HepG2 (cell line): ENCODE results near the gene TOMM22. TPM values are rescaled to one million over a fixed set of nuclear protein-coding genes. Genes with fewer than 3 reads are reported as not detected.

Experiments
- CREB3 ChIP-seq: sonication (generic); formaldehyde crosslinking; IDR thresholded peaks from 2 replicates; pipeline ENCODE4 v1.5.0; 2020; ENCODE audit warnings: missing genetic modification reagents
- GATAD2A ChIP-seq: IDR thresholded peaks from 2 replicates; pipeline ENCODE4 v1.6.1; 2016
- IRX3 ChIP-seq: sonication (generic); formaldehyde crosslinking; IDR thresholded peaks from 2 replicates; pipeline ENCODE4 v1.8.1; 2023; ENCODE audit warnings: mild to moderate bottlenecking, low read depth, missing genetic modification reagents, borderline replicate concordance
- KLF13 ChIP-seq: sonication (generic); formaldehyde crosslinking; IDR thresholded peaks from 2 replicates; pipeline ENCODE4 v1.4.0; 2020; ENCODE audit warnings: mild to moderate bottlenecking, missing genetic modification reagents
- NCOA2 ChIP-seq: sonication (generic); formaldehyde crosslinking; IDR thresholded peaks from 2 replicates; pipeline ENCODE4 v1.8.0; 2022; ENCODE audit warnings: inconsistent platforms
- NR2C2 ChIP-seq: sonication (generic); formaldehyde crosslinking; IDR thresholded peaks from 2 replicates; pipeline ENCODE4 v1.4.0; 2020; ENCODE audit warnings: missing genetic modification reagents, mild to moderate bottlenecking, moderate library complexity, borderline replicate concordance
- NR2F2 ChIP-seq: IDR thresholded peaks from 2 replicates; pipeline ENCODE4 v1.6.1; 2012; ENCODE audit warnings: low read depth, inconsistent platforms, borderline replicate concordance
- PHF20 ChIP-seq: sonication (generic); formaldehyde crosslinking; IDR thresholded peaks from 2 replicates; pipeline ENCODE4 v1.5.0; 2020; ENCODE audit warnings: mild to moderate bottlenecking, missing genetic modification reagents
- RARA ChIP-seq: IDR thresholded peaks from 2 replicates; pipeline ENCODE4 v1.6.1; 2016; ENCODE audit warnings: missing genetic modification reagents, missing compliant biosample characterization
- SAP130 ChIP-seq: IDR thresholded peaks from 2 replicates; pipeline ENCODE4 v1.6.1; 2016; ENCODE audit warnings: low read depth
- SOX13 ChIP-seq, 3 experiments: fragments of 450-650 bp in 1 of 3; sonication (generic) in 1 of 3; formaldehyde crosslinking in 1 of 3; IDR thresholded peaks in 2 of 3; conservative IDR thresholded peaks in 1 of 3; 2 replicates each; pipeline versions ENCODE4 v1.5.0 to v1.6.1; 2016 to 2020; ENCODE audit warnings: antibody characterized with exemption in 1 of 3, mild to moderate bottlenecking in 1 of 3, missing compliant biosample characterization in 1 of 3, missing genetic modification reagents in 1 of 3, moderate library complexity in 1 of 3
- SOX5 ChIP-seq: IDR thresholded peaks from 2 replicates; pipeline ENCODE4 v1.6.1; 2016; ENCODE audit warnings: borderline replicate concordance
- SP4 ChIP-seq: sonication (generic); formaldehyde crosslinking; IDR thresholded peaks from 2 replicates; pipeline ENCODE4 v1.8.1; 2023; ENCODE audit warnings: mild to moderate bottlenecking, missing genetic modification reagents
- TEAD3 ChIP-seq: optimal IDR thresholded peaks from 2 replicates; pipeline ENCODE3; 2016; ENCODE audit warnings: borderline replicate concordance
- TGIF2 ChIP-seq: IDR thresholded peaks from 2 replicates; pipeline ENCODE4 v1.6.1; 2016; ENCODE audit warnings: control low read depth, missing compliant biosample characterization
- THAP11 ChIP-seq: IDR thresholded peaks from 2 replicates; pipeline ENCODE4 v1.6.1; 2016; ENCODE audit warnings: missing biosample characterization, missing genetic modification reagents
- ZFAT ChIP-seq: sonication (generic); formaldehyde crosslinking; conservative IDR thresholded peaks from 2 replicates; pipeline ENCODE4 v1.8.1; 2023; ENCODE audit warnings: missing genetic modification reagents, inconsistent platforms
- ZFY ChIP-seq: sonication (generic); formaldehyde crosslinking; IDR thresholded peaks from 2 replicates; pipeline ENCODE4 v1.4.0; 2020; ENCODE audit warnings: missing genetic modification reagents
- ZNF281 ChIP-seq: sonication (generic); formaldehyde crosslinking; IDR thresholded peaks from 2 replicates; pipeline ENCODE4 v1.4.0; 2020; ENCODE audit warnings: missing genetic modification reagents, borderline replicate concordance
- ZNF44 ChIP-seq: sonication (generic); formaldehyde crosslinking; IDR thresholded peaks from 2 replicates; pipeline ENCODE4 v1.5.1; 2020; ENCODE audit warnings: mild to moderate bottlenecking, missing genetic modification reagents
- ZSCAN9 ChIP-seq: IDR thresholded peaks from 2 replicates; pipeline ENCODE4 v1.6.1; 2016; ENCODE audit warnings: borderline replicate concordance
- polyA plus RNA-seq, 8 experiments: library from polyadenylated mRNA; depleted of rRNA in 3 of 8; stranded (reverse) in 7 of 8; unstranded in 1 of 8; fragments of >200 nt; fragmentation: Illumina TruSeq in 4 of 8; extraction: Trizol in 4 of 8; gene quantifications; 2 replicates each; pipeline versions ENCODE4 v1.2.1 to v1.2.3, GENCODE V29; 2011 to 2016; ENCODE audit warnings: low read depth in 4 of 8, missing spikeins in 1 of 8, mixed read lengths in 1 of 8; ENCODE audit not compliant: insufficient read depth in 1 of 8
- total RNA-seq, 5 experiments: library from RNA; depleted of rRNA; stranded (reverse); fragments of >200 nt; fragmentation: Illumina TruSeq; extraction: Trizol; gene quantifications; 2 replicates each; pipeline ENCODE4 v1.2.3, GENCODE V29; 2016; ENCODE audit warnings: low read depth in 1 of 5
- TF ChIP-seq, protein P1 (sequence below): sonication (generic); formaldehyde crosslinking; IDR thresholded peaks from 2 replicates; pipeline ENCODE4 v1.5.1; 2020; ENCODE audit warnings: missing genetic modification reagents, mild to moderate bottlenecking, borderline replicate concordance
- TF ChIP-seq, protein P2 (sequence below): sonication (generic); formaldehyde crosslinking; IDR thresholded peaks from 2 replicates; pipeline ENCODE4 v1.4.0; 2020; ENCODE audit warnings: missing genetic modification reagents
- TF ChIP-seq, protein P3 (sequence below): sonication (generic); formaldehyde crosslinking; conservative IDR thresholded peaks from 2 replicates; pipeline ENCODE4 v1.4.0; 2020; ENCODE audit warnings: missing genetic modification reagents

Gene TOMM22
- total and polyA plus RNA-seq, 2 of the 13 experiments (the other 11 are each of a cell fraction or from before 2014, with no cell fraction given), result 46.9 to 118 TPM

GRCh38 chr22:38696606-38697424 is 15.1 kb downstream of the TOMM22 start (continued):
- TF ChIP-seq ZNF281 (no peak), GATAD2A (CRISPR knock-in tag) (no peak), SP4 (CRISPR knock-in tag) (no peak), NR2C2 (CRISPR knock-in tag) (no peak), ZFAT (no peak), NR2F2 (no peak), PHF20 (CRISPR knock-in tag) (no peak), CREB3 (CRISPR knock-in tag) (no peak), SAP130 (peak; percentile 51; the same call in 1 of the 2 replicates), ZNF44 (CRISPR knock-in tag) (no peak), TEAD3 (CRISPR knock-in tag) (peak; percentile 65), SOX13 (IDR thresholded peaks at IDR 0.05) (no peak), SOX13 (CRISPR knock-in tag; conservative IDR thresholded peaks at IDR 0.05 in 1 of 2, IDR thresholded peaks at IDR 0.05 in 1 of 2) (no peak), ZFY (CRISPR knock-in tag) (peak; percentile 46; the same call in 1 of the 2 replicates), KLF13 (CRISPR knock-in tag) (no peak), THAP11 (CRISPR knock-in tag) (no peak), ZSCAN9 (CRISPR knock-in tag) (no peak), SOX5 (no peak; the same call in 1 of the 2 replicates), NCOA2 (CRISPR knock-in tag) (no peak), RARA (no peak), TGIF2 (CRISPR knock-in tag) (no peak), IRX3 (CRISPR knock-in tag) (no peak)
- TF ChIP-seq, protein P1, sequence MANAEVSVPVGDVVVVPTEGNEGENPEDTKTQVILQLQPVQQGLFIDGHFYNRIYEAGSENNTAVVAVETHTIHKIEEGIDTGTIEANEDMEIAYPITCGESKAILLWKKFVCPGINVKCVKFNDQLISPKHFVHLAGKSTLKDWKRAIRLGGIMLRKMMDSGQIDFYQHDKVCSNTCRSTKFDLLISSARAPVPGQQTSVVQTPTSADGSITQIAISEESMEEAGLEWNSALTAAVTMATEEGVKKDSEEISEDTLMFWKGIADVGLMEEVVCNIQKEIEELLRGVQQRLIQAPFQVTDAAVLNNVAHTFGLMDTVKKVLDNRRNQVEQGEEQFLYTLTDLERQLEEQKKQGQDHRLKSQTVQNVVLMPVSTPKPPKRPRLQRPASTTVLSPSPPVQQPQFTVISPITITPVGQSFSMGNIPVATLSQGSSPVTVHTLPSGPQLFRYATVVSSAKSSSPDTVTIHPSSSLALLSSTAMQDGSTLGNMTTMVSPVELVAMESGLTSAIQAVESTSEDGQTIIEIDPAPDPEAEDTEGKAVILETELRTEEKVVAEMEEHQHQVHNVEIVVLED, result no peak
- TF ChIP-seq, protein P2, sequence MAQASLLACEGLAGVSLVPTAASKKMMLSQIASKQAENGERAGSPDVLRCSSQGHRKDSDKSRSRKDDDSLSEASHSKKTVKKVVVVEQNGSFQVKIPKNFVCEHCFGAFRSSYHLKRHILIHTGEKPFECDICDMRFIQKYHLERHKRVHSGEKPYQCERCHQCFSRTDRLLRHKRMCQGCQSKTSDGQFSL (CRISPR knock-in tag), result no peak
- TF ChIP-seq, protein P3, sequence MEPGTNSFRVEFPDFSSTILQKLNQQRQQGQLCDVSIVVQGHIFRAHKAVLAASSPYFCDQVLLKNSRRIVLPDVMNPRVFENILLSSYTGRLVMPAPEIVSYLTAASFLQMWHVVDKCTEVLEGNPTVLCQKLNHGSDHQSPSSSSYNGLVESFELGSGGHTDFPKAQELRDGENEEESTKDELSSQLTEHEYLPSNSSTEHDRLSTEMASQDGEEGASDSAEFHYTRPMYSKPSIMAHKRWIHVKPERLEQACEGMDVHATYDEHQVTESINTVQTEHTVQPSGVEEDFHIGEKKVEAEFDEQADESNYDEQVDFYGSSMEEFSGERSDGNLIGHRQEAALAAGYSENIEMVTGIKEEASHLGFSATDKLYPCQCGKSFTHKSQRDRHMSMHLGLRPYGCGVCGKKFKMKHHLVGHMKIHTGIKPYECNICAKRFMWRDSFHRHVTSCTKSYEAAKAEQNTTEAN (CRISPR knock-in tag), result no peak
